ENCODE data around the gene LRRC74B.

Gene LRRC74B

DNA sequence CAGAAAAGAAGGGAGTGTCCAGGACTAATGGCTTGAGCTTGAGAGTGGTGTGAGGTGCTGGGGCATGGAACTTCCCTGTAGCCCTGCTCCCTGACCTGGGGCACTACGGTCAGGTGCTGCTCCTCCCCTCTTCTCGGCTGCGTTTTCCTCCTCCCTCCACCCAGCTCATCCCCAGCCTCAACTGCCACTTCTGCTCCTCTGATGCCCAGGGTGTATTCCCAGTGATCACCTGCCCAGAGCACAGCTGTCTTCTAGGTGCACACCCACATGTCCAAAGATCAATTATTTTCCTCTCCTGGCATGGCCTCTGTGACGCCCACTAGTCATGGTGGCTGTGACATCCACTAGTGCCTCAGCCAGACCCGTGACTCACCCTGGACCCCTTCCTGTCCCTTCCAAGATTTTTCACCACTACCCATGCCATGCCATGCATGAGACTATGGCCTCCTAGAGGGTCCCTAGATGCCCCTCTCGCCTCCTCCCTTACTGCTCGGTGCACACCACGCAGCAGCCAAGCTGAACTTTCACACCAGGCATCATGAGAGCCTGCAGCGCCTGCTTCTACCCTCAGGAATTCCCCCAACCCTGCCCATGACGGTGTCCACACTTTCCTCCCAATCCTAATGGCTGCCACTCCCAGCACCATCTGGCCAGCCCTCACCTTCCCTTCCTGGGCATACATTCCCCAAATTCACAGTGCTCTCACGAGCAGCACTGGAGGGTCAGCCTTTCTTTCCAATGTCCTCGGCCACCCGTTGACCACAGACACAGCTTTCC is 28.9 kb upstream of the LRRC74B start:
- Histone ChIP-seq H3K36me3 (no peaks in the 10 kb centered on the region), H3K4me3 (no peak overlapping the region), H3K4me1 (peaks cover 11 to 28% (median 19%) of the 10 kb centered on the region in 4 donors), H3K27ac (no peak overlapping the region), H3K27me3 (no peaks in the 10 kb centered on the region), H3K9me3 (no peaks in the 10 kb centered on the region)
- intact Hi-C loops (cut with DNase I; ENCODE audit: low total_unique reads) = no loop called here
- DNase-seq = no peak
- TF ChIP-seq, protein P1, sequence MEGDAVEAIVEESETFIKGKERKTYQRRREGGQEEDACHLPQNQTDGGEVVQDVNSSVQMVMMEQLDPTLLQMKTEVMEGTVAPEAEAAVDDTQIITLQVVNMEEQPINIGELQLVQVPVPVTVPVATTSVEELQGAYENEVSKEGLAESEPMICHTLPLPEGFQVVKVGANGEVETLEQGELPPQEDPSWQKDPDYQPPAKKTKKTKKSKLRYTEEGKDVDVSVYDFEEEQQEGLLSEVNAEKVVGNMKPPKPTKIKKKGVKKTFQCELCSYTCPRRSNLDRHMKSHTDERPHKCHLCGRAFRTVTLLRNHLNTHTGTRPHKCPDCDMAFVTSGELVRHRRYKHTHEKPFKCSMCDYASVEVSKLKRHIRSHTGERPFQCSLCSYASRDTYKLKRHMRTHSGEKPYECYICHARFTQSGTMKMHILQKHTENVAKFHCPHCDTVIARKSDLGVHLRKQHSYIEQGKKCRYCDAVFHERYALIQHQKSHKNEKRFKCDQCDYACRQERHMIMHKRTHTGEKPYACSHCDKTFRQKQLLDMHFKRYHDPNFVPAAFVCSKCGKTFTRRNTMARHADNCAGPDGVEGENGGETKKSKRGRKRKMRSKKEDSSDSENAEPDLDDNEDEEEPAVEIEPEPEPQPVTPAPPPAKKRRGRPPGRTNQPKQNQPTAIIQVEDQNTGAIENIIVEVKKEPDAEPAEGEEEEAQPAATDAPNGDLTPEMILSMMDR (IDR thresholded peaks at IDR 0.05) = no peak

DNA sequence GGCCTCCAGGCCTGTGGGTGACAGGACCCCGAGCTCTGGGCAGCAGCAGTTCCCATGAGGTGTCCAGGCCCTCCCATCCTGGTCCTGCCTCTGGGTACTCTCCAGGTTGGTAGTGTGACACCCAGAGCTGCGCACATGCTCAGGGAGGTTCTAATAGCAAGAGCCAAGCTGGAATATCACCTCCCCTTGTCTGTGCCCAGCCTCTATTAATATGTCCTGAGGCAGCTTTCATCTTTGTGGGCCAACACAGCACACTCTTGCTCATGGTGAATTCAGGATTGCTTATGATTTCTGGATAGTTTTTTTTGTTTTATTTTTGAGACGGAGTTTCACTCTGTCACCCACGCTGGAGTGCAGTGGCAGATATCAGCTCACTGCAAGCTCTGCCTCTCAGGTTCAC is 27.4 kb upstream of the LRRC74B start:
- no peak overlapping the region for H3K27ac ChIP-seq
- no peak overlapping the region for H3K4me3 ChIP-seq
- H3K27me3 ChIP-seq = no peaks in the 10 kb centered on the region
- H3K36me3 ChIP-seq = no peaks in the 10 kb centered on the region
- DNase-seq = no peak
- TF ChIP-seq, protein P1 (IDR thresholded peaks at IDR 0.05) = no peak
- intact Hi-C loops (cut with DNase I; ENCODE audit: low total_unique reads) = no loop called here
- no peaks in the 10 kb centered on the region for H3K9me3 ChIP-seq
- H3K4me1 ChIP-seq = peaks cover 11 to 28% (median 19%) of the 10 kb centered on the region in 4 donors

DNA sequence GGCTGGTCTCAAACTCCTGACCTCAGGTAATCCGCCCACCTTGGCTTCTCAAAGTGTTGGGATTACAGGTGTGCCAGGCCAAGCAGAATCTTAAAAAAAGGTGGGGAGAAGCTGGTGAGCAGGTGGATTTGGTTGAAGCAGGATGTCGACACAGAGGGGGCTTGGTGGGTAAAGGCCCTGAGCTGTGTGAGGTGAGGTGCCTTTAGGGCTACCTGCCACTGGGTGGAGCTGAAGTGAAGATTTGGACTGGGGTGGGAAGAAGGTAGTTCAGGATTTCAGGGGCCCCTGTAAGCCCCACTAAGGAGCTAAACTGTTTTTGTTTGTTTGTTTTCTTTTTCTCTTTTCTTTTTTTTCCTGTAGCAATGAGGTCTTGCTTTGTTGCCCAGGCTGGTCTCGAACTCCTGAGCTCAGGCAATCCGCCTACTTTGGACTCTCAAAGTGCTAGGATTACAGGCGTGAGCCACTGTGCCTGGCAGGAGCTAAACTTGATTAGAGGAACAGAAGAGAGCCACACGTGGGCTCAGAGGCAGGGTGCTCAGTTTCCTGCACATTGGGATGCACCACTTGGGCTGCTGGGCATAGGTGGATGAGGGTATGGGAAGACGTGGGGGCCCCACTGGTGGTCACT is 24.8 kb upstream of the LRRC74B start:
- H3K27ac ChIP-seq = no peak overlapping the region
- intact Hi-C loops (cut with DNase I; ENCODE audit: low total_unique reads) = no loop called here
- H3K36me3 ChIP-seq = no peaks in the 10 kb centered on the region
- peaks cover 0 to 4% of the 10 kb centered on the region in 2 donors for H3K27me3 ChIP-seq
- TF ChIP-seq, protein P1 (IDR thresholded peaks at IDR 0.05) = no peak
- DNase-seq = no peak
- H3K4me1 ChIP-seq = peaks cover 0 to 3% (median 0%) of the 10 kb centered on the region in 4 donors
- no peak overlapping the region for H3K4me3 ChIP-seq
- H3K9me3 ChIP-seq = no peaks in the 10 kb centered on the region

DNA sequence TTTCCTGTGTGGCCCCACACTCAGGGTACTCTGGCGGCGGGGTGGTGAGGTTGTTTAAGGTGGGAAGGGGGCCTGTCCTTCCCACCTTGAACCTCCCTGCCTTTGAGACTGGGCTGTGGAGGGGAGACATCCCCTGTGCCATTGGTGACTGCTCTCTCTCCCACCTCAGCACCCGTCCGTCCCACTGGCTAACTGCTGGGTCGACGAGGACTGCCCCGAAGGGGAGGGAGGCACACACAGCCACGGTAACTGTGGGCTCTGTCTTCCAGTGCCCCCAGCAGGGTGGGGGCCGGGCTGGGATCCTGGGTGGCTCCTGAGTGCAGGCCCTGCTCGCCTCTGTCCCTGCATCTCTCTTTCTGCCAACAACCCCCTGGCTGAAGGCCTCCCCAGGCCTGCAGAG is 23.2 kb upstream of the LRRC74B start:
- peaks cover 0 to 4% (median 0%) of the 10 kb centered on the region in 4 donors for H3K4me1 ChIP-seq
- H3K4me3 ChIP-seq = no peak overlapping the region
- intact Hi-C loops (cut with DNase I; ENCODE audit: low total_unique reads) = no loop called here
- DNase-seq = no peak
- no peaks in the 10 kb centered on the region for H3K36me3 ChIP-seq
- no peak overlapping the region for H3K27ac ChIP-seq
- peaks cover 0 to 18% of the 10 kb centered on the region in 2 donors for H3K27me3 ChIP-seq
- TF ChIP-seq, protein P1 (IDR thresholded peaks at IDR 0.05) = no peak
- no peaks in the 10 kb centered on the region for H3K9me3 ChIP-seq

DNA sequence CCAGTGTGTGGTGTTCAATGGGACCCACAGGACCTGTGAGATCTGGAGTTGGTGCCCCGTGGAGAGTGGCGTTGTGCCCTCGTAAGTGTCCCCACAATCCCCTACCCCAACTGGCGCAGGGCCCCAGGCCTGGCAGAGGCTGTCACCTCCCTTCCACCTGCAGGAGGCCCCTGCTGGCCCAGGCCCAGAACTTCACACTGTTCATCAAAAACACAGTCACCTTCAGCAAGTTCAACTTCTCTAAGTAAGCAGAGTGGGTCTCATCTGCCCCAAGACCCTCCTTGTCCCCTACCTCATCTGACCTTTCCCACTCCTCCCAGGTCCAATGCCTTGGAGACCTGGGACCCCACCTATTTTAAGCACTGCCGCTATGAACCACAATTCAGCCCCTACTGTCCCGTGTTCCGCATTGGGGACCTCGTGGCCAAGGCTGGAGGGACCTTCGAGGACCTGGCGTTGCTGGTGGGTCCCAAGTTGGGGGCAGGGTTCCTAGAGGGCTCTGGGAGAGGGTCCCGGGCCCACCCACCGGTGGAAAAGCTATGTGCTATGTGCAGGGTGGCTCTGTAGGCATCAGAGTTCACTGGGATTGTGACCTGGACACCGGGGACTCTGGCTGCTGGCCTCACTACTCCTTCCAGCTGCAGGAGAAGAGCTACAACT is 22.7 kb upstream of the LRRC74B start:
- Histone ChIP-seq H3K36me3 (no peaks in the 10 kb centered on the region), H3K4me1 (peaks cover 0 to 6% (median 0%) of the 10 kb centered on the region in 4 donors), H3K27me3 (peaks cover 0 to 24% of the 10 kb centered on the region in 2 donors), H3K27ac (no peak overlapping the region), H3K4me3 (no peak overlapping the region), H3K9me3 (no peaks in the 10 kb centered on the region)
- TF ChIP-seq, protein P1 (IDR thresholded peaks at IDR 0.05) = no peak
- no peak for DNase-seq
- intact Hi-C loops (cut with DNase I; ENCODE audit: low total_unique reads) = no loop called here
